ENCODE data around the gene SSNA1.

The SSNA1 gene

GRCh38 chr9:137215196-137215986 is 26.9 kb downstream of the SSNA1 start:
- TF ChIP-seq CTCF (IDR thresholded peaks at IDR 0.05), result no peak

GRCh38 chr9:137216188-137216965 is 27.9 kb downstream of the SSNA1 start:
- no peak for TF ChIP-seq CTCF (IDR thresholded peaks at IDR 0.05)

GRCh38 chr9:137217276-137218211 is 29.1 kb downstream of the SSNA1 start:
- TF ChIP-seq CTCF (IDR thresholded peaks at IDR 0.05), result no peak

- no peak for TF ChIP-seq CTCF (IDR thresholded peaks at IDR 0.05)
Measured at GRCh38 chr9:137218212-137218753, 29.8 kb downstream of the SSNA1 start.

GRCh38 chr9:137218754-137219271 is 30.3 kb downstream of the SSNA1 start:
- no peak for TF ChIP-seq CTCF (IDR thresholded peaks at IDR 0.05)

GRCh38 chr9:137219757-137220316 is 31.4 kb downstream of the SSNA1 start:
- TF ChIP-seq CTCF (IDR thresholded peaks at IDR 0.05), result no peak
